GM23248 (cell line): ENCODE data around the gene PDGFC.

Experiments used
- EZH2 ChIP-seq: fragments of 200-600 bp; sonication (generic); IDR thresholded peaks from 2 replicates; pipeline ENCODE4 v1.6.1; 2018; ENCODE audit warnings: antibody characterized with exemption, mild to moderate bottlenecking; ENCODE audit not compliant: insufficient read depth, poor library complexity, severe bottlenecking
- EZH2phosphoT487 ChIP-seq: fragments of 200-600 bp; sonication (generic); IDR thresholded peaks from 2 replicates; pipeline ENCODE4 v1.6.1; 2018; ENCODE audit warnings: antibody characterized with exemption, moderate library complexity, mild to moderate bottlenecking, low read depth; ENCODE audit not compliant: insufficient read depth

GRCh38 chr4:156875704-156876103 is 95.9 kb downstream of the PDGFC start:
- no peak for TF ChIP-seq EZH2
- TF ChIP-seq EZH2phosphoT487: no peak
